Stimulated activated CD8-positive, alpha-beta memory T cell treated with anti-CD3 and anti-CD28 coated beads, Interleukin-15, amount 100 ng/mL, for 4 hours (primary cell): ENCODE data around the gene TXNL1.
A peak's percentile ranks its signal among the peaks of the same experiment; 100 is the strongest.
"Not testable (repeated sequence)": the region's sequence is repeated elsewhere in the genome, so short reads cannot be mapped to it uniquely, and the experiment has no call there.

Experiments
- DNase-seq, 2 donors: peaks; one replicate each; pipeline ENCODE4 v3.0.0-alpha.2; 2020; ENCODE audit warnings: low read depth in 2 of 2

The TXNL1 gene

GRCh38 chr18:56638232-56639103 is at the start of gene TXNL1:
TSS of gene TXNL1 (minus strand) at chr18:56638592. CDS start at chr18:56638440, 152 bp downstream.
- DNase-seq: peak; percentile 99

DNA sequence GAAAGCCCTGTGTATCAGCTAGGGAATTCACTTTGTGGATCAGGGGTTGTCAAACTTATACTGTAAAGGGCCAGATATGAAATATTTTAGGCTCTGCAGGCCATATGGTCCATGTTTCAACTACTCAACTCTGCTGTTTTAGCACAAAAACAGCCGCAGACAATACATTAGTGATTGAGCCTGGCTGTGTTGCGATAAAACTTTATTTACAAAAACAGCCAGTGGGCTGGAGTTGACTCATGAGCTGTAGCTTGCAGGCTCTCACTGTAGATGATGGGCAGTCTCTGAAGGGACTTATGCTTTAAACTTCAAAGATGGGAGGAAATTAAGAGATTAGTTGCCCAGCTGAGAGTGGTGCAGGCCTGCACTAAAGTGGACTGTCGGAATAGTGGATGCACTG is 45.9 kb upstream of the TXNL1 start:
- DNase-seq: no peak

- no peak for DNase-seq
Measured at GRCh38 chr18:56678836-56679565, 40.6 kb upstream of the TXNL1 start.

GRCh38 chr18:56676639-56677038 is 38.2 kb upstream of the TXNL1 start:
- DNase-seq: no peak

GRCh38 chr18:56672981-56673380 is 34.6 kb upstream of the TXNL1 start:
- DNase-seq: no peak

DNA sequence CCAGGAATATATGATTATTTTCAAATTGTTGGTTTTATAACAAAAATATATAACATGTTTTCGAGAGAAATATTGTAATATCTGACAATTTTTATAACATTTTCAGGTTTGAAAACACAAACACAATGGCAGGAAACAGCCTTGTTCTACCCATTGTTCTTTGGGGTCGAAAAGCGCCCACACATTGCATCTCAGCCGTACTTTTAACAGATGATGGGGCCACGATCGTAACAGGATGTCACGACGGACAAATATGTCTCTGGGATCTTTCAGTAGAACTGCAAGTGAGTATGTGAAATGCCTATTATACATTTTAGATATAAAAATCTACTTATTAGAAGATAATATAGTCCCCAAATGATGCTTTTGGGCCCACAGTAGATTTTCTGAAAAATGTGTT is 34.0 kb upstream of the TXNL1 start:
- DNase-seq: no peak

GRCh38 chr18:56662902-56663301 is 24.5 kb upstream of the TXNL1 start:
- no peak for DNase-seq

DNA sequence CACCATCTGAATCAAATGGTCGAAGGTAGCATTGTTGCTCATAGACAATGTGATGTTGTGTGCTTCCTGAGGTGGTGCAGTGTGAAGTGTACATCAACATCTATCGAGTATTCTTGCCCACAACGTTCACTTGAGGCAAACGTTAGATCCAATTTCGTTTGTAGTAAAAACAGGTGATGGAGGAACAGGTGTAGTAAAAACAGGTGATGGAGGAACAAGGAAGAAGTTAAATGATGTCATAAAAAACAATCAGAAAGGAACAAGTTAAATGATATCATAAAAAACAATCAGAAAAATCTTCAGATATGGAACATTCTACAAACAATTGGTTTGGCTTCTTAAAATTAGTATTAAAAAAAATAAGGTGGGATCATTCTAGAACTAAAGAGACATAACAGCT is 24.1 kb upstream of the TXNL1 start:
- no peak for DNase-seq

DNA sequence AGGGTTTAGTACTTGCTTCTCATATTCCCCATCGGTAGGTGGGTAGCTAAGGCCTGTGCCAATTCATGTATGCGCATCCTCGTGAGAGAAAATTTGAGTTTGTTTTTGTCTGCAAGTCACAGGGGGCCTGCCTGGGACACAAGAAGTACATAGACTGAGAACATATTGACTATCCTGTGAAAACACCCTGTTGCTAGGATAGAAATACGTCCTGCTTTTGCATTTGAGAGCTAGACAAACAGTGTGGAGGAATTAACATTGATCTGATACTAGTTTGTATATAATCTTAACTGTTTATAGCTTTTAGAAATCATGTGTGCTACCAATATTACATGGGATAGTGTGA is 23.6 kb upstream of the TXNL1 start:
- no peak for DNase-seq

DNA sequence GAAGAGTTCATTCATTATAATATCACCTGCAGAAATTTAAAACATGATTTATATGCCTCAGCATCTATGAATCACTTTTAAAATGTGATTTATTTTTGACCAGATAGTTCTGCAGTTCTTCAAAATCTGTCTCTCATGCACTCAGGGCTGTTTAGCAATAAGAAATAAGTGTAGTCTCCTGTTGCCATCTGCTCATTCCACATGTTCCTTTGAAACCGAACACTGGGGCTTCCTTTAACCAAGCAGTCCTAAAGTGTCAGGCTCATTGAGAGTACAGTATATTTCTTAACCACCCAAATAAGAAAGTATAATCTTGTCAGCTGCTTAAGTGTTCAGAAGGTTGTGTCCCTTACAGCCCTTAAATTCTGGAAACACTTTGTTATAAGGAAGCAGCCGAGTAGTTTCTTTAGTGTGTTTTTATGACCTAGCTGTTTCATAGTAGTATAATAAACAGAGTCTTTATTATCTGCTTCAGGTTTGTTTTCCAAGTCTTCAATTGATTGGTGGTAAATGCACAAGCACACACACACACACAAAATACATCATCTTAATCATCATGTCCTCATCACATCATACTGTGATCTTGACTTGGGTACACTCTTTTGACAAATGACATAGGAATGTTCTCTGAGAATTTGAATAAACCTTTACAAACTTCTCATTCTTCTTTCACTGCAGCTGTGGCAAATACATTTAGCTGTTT is 23.1 kb upstream of the TXNL1 start:
- DNase-seq: no peak

DNA sequence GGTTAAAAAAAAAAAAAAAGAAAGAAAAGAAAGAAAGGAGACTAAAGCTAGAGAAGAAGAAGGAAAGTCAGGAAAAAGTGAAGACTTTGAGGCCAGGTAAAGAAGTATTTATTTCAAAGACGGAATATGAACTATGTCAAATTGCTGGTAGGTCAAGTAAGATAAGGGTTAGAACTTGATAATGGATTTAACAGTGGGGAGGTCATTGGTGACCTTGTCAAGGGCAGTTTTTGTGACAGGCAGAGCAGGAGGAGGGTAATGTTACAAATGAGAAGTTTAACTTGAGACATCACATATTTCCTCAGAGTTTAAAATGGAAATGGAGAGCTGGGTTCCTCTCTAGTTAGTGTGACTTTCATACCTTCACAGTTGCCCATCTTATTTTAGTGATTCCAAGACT is 22.3 kb upstream of the TXNL1 start:
- no peak for DNase-seq

DNA sequence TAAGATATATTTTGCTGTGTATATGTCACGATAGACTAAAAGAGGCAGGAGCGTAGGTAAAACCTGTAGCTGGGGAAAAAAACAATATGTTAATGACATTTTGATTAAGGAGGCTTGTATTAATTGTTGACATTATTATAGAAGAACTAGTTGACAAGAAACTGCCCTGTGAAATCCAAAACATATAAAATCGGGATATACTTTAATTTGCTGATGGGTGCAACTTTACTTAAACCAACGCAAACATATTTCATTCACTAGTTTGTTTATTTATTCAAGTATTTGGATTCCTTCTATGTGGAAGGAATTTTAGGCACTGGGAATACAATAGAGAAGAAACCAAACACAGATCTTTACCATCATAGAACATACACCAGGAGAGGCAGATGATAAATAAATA is 20.7 kb upstream of the TXNL1 start:
- DNase-seq: no peak

DNA sequence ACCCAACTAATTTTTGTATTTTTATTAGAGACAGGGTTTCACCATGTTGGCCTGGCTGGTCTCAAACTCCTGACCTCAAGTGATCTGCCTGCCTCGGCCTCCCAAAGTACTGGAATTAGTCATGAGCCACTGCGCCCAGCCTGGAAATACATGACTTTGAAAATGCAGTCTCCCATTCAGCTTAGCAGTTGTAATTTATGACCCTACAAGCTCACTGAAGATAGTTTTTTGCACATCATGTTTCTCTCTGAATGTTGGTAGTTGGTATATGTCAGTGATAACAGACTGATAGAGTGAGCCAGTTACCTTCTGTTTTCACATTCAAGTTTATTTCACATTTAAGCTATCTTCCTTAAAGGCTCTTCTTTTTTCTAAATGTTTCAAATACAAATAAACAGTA is 19.9 kb upstream of the TXNL1 start:
- DNase-seq: no peak

DNA sequence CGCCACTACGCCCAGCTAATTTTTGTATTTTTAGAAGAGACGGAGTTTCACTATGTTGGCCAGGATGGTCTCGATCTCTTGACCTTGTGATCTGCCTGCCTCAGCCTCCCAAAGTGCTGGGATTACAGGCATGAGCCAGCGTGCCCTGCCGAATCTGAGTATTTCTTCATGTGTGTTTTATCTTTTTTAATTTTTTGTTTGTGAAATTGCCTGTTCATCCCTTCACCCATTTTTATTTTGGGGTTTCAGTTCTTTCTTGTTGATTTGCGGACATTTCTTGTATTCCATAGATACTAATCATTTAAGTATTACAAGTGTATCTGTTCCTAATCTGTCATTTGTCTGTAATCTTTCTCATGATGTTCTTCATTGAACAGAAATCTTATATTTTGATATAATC is 15.9 kb upstream of the TXNL1 start:
- DNase-seq: not testable (repeated sequence)

- DNase-seq: no peak
Measured at GRCh38 chr18:56652802-56653201, 14.4 kb upstream of the TXNL1 start.

DNA sequence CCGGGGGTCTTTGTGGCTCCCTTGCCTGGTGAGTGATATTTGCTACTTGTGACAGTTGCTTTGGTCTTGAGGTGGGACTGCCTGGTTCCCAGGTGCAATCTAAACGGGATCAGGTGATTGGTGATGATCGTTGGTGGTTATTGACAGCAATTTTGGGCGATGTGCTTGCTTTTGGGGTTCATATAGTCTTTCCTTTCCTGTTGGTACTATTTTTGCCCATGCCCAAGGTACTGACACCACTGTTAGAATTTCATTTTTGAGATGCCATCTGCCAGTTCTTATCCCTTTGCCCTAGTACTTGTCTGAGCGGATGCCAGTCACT is 13.3 kb upstream of the TXNL1 start:
- no peak for DNase-seq

GRCh38 chr18:56650944-56651770 is 12.8 kb upstream of the TXNL1 start, which contains the start of gene WDR7:
TSS of gene WDR7 (plus strand) at chr18:56651359. CDS start at chr18:56672516, 21,157 bp downstream.
- DNase-seq: peak; percentile 85 to 95

- no peak for DNase-seq
Measured at GRCh38 chr18:56649996-56650395, 11.6 kb upstream of the TXNL1 start.

DNA sequence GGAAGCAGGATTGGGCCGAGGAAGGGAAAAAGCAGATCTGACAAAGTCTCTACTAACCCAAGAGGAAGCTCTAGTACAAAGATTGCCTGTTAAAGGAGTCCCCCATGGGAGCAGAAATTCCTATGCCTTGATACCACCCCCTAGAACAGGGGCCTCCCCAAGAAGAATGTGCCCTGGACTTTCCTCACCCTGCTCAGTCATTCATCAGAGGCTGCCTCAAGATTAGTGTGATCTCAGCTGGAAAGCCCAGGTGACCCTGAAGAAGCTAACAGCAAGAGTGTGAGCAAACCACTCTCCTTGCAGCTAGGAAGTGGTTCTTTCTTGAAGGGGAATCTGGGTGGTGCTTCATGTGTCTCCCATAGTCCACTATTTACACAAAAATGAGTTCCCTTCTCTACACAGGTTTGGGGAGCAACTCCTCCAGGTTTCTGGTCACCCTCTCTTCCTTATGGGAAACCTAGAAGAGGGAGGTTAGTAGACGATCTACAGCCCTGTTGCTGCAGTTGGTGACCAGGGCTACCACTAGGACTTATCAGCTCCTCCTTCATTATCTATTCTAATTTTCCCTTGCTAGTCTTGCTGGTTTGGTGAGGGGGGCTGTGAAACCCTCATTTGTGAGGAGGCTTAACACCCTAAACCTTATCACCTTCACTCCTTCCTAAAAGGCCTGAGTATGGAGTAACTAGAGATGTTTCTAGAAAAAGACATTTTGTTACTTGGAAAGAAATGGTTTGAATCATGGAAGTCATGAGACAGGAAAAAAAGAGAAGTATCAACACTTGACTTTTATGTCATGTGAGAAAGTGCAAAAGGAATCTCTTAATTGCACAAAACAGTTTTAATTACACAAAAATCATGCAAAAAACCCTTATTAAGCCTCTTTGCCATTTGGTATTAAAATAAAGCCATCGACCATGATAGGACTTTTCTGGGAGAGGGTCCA is 9.8 kb upstream of the TXNL1 start:
- DNase-seq: no peak

GRCh38 chr18:56647071-56647470 is 8.7 kb upstream of the TXNL1 start:
- DNase-seq: no peak
